GOT3 (cell line): ENCODE data around the gene GHRH.

Experiments used
- DNase-seq: peaks from one replicate; lab custom pipeline; 2025; ENCODE audit warnings: mixed read lengths; lab: John Stamatoyannopoulos, UW

Gene GHRH, protein sequence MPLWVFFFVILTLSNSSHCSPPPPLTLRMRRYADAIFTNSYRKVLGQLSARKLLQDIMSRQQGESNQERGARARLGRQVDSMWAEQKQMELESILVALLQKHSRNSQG

DNA sequence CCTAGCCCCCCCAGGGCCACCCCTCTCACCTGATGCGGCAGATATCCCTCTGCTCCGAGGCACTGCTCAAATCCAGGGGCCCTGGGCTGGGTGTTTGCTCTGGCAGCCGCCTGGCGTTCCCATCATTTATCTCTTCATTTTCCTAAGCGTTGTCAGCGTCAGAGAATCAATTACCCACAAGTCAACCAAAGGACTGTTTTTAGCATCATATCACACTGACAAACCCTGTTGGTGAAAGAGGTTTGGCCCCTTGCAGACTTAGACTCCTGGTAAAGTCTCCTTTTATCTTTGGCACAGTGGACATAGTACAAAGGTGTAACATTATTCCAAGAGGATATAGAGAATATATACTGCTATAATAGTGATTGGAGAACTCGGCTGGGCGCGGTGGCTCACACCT lies at the start of gene GHRH:
Gene GHRH, minus strand, starts transcription at position 101 of the 400 bp plus-strand sequence. CDS start 4,925 bp downstream, outside the sequence.
- no peak for DNase-seq

DNA sequence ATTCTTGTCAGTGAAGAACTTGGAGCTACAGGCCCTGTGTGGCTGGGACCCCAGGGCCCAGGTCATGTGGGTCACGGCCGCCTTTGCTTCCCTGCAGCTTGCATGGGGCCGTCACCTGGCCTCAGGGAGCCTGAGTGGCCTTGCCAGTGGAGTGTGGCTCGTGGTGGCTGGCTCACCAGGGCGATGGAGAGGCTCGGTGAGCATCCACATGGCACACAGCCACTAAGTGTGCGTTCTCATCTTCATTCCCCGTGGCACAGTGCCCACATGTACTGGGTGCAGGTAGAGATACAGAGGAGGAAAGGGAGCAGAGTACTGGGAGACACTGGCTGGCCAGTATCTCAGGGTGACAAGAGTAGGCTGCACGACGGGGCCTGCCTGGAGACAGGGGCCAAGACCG lies 49.3 kb upstream of the GHRH start:
- DNase-seq, result no peak

DNA sequence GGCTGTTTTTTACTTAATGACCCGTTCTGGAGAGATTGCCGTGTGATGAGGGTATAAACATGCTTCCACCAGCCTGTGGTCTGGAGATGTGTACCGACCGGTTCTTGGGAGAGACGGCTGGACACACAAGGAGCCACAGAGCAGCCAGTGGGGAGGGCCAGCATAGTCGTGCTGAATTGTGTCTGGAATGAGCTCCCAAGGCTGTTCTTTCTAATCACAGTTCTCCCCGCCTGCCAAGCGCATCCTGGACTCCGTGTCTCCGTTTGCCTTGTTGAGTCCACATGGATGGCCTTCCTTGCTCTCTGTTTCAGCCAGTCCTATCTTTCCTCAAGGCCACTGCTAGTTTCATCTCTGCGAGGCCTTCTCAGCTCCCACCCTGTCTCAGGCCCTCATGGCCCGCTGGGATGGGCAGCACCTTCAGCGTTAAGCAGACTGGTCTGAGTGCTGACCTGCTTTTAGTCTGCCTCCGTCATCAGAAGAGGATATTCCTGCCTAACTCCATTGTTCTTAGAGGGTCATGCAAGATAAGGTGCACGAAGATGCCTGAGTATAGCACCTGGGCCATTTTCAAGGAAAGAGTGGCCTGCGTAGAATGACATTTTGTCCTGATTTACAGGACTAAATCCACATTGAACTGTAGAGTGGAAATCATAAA lies 48.4 kb upstream of the GHRH start:
- DNase-seq, result no peak

DNA sequence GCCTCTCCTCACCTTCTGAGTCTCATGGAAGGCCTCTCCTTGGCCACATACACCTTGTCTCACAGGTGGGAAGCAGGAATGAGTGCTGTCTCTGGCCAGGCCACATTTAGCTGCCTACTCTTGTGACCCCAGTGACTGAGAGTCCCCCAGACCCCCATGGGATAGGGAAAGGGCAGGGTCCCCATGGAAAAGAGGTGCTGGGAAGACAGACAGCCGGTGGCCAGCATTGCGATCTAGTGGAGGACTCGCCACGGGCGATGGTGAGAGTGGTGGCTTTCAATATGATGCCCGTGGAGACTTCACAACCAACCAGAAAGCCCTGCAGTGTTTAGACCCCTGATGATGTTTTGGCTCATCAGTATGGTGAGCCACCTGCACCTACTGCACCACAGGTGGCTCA lies 47.7 kb upstream of the GHRH start:
- no peak for DNase-seq

DNA sequence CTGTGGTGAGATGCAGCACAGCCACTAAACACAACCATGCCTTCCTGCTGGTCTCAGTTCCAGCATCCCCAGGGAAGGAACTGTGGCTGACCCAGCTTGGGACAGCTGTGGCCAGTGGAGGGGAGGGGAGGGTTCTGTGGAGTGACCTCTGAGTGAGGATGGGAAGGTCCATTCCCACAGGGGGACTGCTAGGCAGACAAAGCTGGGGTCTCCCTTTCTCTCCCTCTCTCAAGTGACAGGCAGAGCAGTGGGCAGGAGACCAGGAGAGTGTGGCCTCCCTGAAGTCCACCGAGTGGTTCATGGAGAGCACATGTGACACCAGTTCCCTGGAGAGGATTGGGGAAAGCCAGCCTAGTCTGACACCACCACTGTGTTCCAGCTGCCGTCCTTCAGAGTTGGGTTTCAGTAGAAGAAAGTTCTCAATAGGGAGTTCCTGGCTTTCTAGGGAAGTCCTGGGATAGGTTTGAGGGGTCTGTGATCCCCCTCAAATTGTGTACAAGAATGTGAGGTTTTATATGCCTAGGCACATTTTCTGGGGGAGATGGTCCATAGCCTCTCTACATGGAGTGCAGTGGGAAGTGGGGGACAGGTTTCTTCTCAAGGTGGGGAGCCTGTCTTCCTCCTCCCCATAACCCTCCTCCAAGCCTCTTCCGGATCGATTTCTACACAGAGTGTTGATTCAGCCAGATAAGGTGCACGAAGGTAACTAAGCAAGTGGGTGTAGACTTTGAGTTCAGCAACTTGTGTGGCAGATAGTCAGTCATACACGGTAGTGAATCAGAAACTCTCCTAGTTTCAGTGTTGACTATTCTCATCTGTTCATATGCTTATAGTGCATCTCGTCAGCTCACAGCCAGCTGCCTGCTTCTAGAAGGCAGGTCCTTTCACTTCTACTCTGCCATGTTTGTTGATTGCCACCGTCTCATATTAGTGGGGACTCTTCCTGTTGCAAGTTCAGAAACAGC lies 46.8 kb upstream of the GHRH start:
- DNase-seq, result no peak

DNA sequence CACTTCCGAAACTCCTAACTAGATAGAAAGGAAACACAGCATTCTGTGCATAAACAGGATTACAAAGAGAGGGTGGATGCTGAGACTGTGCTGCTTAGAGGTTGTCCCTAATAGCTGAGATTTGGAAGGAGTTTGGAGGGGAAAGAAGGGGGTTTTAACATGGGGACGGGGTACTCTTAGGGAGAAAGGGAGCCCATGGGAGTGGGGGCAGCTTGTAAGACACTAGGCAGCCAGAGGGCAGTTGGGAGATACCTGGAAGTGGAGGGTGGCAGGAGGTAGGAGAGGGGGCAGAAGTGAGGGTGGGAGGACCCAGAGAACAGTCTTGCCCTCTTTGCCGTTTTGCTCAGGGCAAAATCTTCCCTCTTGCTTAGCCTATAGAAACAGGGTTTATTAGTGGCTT lies 44.2 kb upstream of the GHRH start:
- no peak for DNase-seq

DNA sequence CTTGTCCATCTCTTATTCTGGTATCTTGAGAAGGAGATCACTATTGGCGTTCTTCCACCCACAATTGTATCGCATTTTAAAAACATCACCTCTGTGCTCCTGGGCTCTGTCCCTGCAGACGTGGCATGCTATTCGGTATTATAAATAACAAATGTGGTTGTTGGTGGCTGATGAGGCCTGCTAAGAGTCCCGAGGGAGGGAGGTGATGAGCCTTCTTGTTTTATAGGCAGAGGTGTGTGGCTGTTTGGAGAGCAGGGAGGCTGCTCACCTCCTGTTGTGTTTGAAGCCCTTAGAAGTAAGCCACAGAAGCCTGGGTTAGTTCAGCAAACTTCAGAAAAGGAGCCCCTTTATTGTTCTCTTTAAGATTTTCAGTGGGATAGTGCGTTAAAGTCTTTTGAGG lies 43.5 kb upstream of the GHRH start:
- DNase-seq, result no peak

DNA sequence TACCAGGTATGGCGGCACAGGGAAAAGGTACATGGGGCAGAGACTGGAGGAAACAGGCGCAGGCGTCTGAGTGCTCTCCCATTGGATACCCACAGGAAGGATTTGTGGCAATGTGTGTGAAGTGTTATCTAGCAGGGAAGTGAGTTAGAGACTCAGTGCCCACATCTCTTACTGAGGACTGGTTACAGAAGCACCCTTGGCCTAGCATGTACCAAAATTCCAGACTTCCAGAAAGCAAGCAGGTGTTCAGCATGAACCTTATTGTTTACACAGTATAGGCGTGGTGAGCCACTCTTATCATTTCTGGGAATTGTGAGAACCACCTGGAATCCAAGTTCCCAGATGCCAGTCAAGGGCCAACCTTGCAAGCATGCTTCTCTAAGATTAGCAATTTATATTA lies 42.0 kb upstream of the GHRH start:
- no peak for DNase-seq

DNA sequence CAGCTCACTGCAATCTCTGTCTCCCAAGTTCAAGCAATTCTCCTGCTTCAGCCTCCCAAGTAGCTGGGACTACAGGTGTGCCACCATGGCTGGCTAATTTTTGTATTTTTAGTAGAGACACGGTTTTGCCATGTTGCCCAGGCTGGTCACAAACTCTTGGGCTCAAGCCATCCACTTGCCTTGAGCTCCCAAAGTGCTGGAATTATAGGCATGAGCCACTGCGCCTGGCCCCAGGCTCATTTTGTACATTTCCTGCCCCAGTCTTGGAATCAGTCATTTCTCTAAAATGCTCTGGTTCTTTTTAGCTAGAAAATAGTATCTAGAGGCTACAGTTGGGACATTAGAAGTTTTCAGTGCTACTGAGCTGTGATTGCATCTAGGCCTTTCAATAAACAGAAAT lies 41.4 kb upstream of the GHRH start:
- DNase-seq, result no peak

DNA sequence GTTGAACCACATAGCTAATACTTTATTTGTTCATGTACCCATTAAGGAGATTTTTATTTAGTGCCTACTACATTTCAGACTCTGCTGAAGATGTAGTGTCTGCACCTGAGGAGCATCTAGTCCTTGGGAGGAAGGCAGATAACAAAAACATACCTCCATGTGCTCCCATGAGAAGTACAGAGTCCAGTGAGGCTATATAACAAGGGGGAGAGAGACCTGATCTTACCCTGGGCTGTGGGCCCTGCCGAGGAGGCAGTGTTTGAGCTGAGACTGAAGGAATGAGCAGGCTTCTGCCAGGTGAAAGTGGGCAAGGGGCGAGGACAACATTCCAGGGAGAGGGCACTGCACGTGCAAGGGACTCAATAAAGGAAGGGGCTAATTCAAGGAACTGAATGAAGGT lies 39.9 kb upstream of the GHRH start:
- no peak for DNase-seq

DNA sequence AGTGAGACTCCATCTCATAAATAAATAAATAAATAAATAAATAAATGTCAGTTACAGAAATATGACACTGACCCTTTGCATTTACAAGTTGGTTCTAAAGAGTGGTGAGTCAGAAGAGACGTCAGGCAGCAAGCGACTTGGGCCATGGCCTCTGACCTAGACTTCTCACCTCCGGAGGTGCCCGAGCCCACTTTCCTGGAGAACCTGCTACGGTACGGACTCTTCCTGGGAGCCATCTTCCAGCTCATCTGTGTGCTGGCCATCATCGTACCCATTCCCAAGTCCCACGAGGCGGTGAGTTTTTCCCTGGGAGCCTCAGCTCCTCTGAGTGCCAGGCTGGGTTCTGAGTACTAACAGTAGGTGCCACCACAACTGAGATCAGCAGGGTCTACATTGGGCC lies 39.5 kb upstream of the GHRH start:
- no peak for DNase-seq

DNA sequence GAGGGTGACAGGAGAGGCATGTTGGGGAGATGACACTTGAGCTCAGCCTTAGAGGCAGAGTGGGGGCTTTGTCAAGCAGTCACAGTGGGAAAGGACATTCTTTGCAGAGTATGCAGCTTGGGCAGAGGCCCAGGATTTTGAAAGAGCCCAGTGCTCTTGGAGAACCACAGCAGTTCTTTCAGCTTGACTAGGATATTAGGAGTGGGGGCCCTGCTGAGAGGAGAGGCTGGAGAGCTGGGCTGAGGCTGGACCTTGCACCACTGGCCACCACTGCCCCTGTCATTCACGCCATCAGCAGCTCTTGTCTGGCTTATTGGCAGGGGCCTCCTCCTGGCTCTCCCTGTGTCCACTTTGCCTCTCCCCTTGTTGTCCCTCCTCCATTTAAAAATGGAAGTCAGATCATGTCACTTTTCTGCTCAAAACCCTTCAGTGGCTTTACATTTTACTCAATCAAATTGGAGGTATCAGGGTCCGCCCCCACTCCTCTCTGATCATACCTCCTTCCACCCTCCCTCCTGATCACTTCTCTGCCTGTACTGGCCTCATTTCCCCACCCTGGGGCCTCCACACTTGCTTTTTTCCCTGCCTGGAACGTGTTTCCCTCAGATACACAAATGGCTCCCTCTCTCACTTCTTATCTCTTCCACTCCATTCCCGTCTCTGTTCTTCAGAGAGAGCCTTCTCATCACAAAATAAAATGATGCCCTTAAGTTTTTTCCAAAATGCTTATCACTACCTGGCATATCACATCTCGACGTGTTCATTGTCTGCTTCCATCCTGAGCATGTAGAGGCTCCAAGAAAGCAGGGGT lies 38.3 kb upstream of the GHRH start:
- DNase-seq, result no peak

DNA sequence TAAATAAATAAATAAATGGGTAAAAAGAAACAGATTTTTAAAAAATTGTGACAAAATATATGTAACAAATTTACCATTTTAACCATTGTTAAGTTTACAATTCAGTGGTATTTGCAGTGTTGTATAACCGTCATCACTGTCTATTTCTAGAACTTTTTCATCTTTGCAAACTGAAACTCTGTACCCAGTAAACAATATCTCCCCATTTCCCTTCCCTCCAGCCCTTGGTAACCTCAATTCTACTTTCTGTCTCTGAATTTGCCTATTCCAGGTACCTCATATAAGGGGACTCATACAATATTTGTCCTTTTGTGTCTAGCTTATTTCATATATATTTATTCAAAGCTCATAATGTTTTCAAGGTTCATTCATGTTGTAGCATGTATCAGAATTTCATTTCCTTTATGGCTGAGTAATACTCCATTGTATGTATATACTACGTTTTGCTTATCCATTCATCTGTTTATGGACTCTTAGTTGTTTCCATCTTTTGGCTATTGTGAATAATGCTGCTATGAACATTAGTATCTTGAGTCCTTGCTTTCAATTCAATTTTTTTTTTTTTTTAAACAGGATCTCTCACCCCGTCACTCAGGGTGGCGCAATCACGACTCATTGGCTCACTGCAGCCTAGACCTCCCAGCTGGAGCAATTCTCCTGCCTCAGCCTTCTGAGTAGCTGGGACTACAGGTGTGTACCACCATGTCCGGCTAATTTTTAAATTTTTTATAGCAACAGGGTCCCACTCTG lies 36.8 kb upstream of the GHRH start:
- no peak for DNase-seq

DNA sequence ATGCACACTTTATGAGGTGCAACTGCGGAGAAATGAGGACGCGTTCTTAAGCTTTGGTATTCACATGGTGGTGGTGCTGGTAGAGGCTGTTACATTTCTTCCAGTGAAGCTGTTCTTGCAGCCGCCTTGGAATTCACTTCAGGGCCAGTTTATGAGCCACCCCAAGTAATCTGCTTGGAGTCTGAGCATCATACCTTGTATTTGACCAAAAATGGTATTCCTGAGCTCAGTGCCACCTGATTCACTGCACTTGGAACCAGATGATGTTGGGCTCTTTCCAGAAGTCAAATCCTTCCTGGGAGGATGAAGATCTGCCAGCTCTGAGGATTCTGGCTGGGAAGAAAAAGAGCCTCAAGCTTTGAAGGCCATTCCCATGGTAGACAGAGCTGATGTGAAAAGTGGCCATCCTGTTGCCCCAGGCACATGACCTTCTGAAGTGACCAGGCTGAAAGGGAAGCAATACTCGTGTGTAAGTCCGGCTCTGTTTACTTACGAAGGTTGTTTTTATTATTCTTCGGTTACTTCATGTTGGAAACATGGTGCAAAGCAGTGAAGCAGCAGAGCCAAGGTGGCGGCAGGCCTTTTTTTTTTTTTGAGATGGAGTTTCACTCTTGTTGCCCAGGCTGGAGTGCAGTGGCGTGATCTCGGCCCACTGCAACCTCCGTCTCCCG lies 35.6 kb upstream of the GHRH start:
- DNase-seq, result no peak

DNA sequence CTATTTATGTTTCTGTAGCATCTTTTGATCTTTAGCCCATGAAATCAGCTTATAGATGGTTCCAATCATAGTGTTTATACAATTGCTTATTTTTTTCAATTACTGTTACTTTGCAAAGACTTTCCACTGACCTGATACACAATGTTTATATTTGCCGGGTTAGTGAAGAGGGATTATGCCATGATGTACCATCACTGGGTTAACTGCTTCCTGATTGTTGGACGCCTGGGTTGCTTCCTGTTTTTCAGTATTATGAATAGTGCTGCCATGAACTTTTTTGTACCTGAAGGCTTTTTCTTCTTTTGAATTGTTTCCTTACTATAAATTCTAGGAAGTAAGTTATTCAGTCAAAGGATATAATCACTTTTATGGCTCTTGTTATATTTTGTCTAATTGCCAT lies 34.8 kb upstream of the GHRH start:
- no peak for DNase-seq

DNA sequence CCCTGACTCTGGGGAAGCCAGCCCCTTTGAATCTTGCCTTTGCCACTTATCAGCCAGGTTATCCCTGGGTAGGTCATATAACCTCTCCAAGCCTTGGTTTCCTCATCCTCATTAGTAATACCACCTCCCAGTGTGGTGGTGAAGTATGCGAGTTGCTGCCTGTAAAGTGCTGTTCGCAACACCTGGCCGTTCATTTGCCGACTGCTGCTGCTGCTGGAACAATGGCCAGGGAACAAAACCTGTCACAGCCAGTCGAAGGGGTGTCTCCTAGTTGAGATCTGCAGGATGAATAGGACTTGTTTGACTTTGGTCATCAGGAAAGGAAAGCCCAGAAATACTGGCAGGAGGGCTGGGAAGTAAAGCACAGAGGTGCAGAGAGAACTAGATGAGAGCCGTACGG lies 34.0 kb upstream of the GHRH start:
- no peak for DNase-seq

DNA sequence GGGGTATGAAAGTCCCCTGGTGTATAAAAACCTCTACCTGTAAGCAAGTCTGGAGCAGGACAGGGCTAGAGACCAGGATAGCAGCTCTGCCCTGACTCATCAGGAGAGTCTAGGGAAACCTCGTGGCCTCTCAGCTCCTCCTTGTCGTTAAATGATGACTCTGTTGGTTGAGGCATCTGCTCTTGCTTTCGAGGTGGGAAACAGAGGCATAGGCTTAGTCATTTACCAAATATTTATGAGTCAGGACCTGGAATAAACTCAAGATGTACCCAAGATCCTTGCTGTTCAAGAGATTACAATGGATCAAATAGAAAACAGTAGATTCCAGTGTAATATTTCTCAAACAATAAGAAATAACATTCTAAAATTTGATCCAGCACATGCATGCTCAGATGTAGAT lies 33.4 kb upstream of the GHRH start:
- DNase-seq, result peak; percentile 51

DNA sequence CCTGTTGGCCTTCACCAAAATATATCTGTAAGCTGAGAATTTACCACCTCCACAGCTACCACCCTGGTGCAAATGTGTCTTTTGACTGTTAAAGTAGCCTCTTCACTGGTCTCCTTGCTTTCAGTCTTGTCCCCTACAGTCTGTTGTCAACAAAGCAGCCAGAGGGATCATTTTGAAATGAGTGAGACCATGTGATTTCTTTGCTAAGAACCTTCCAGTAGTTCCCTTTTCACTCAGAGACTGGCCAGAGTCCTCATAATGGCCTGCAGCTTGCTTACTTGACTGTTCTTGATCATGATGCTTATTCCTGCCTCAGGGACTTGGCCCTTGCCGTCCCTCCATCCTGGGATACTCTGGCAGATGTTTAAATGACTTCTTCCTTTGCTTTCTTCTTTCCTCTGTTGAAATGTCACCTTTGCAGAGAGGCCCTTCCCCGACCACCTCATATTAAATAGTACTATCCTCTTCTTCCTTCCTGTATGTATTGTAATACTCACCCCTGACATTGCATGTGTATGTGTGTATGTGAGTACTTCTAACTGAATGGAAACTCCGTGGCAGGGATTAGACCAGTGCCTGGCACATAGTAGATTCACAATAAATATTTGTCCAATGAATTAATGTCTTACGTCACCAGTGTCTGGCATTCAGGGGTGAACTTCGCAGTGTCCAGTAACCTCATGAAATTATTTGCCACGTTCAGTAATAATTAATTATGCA lies 32.8 kb upstream of the GHRH start:
- no peak for DNase-seq

DNA sequence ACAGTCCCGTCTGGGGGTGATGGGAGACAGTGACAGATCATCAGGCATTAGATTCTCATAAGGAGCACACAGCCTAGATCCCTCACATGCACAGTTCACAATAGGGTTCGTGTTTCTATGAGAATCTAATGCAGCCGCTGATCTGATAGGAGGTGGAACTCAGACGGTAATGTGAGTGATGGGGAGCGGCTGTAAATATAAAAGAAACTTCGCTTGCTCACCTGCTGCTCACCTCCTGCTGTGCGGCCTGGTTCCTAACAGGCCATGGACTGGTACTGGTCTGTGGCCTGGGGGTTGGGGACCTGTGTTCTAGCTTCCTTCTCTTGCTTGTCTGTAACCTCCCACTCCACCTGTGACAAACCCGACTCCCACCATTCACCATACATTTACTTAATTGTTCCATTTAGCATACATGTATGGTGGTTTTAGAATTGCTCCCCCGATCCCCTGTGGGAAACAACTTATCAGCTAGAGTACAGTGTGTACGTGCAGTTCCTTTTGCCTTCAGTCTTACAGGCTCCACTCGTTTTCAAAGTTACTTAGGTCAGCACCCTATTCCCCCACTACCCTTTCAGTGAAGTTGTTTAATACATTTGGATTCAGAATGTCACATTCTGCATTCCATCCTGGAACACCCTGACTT lies 31.8 kb upstream of the GHRH start:
- DNase-seq, result no peak

DNA sequence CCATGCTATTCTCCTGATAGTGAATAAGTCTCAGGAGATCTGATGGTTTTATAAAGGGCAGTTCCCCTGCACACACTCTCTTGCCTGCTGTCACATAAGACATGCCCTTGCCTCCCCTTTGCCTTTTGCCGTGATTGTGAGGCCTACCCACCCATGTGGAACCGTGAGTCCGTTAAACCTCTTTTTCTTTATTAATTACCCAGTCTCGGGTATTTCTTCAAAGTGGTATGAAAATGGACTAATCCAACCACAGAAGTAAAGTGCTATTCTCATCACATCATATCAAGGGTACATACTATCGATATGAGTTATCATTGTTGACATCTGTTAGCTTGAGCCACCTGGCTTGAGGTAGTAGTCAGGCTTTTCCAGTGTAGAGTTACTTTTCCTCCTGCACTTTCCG lies 30.1 kb upstream of the GHRH start:
- DNase-seq, result no peak
